Esophagus squamous epithelium (tissue), 4 donors: Measurements from ENCODE around the gene POLR2H.

Experiments
- CTCF ChIP-seq, 6 experiments: fragments of 450-650 bp in 4 of 6; fragments of 200-600 bp in 2 of 6; sonication (generic) in 2 of 6; IDR thresholded peaks; one replicate each; pipeline ENCODE4 v1.5.1; 2016 to 2019; ENCODE audit warnings: antibody characterized with exemption in 6 of 6, mild to moderate bottlenecking in 4 of 6, moderate library complexity in 4 of 6
- POLR2A ChIP-seq, 4 donors: fragments of 450-650 bp; IDR thresholded peaks; one replicate each; pipeline ENCODE4 v1.6.1; 2017; ENCODE audit warnings: antibody characterized with exemption in 4 of 4, mild to moderate bottlenecking in 4 of 4, moderate library complexity in 3 of 4

GRCh38 chr3:184348057-184348382 is 13.5 kb upstream of the POLR2H start:
- TF ChIP-seq POLR2A (IDR thresholded peaks at IDR 0.05): no peak
- TF ChIP-seq CTCF (IDR thresholded peaks at IDR 0.05): no peak
